ENCODE measurements around the gene SLC12A7.
"Not testable (repeated sequence)": the region's sequence is repeated elsewhere in the genome, so short reads cannot be mapped to it uniquely, and the experiment has no call there.

Gene SLC12A7

DNA sequence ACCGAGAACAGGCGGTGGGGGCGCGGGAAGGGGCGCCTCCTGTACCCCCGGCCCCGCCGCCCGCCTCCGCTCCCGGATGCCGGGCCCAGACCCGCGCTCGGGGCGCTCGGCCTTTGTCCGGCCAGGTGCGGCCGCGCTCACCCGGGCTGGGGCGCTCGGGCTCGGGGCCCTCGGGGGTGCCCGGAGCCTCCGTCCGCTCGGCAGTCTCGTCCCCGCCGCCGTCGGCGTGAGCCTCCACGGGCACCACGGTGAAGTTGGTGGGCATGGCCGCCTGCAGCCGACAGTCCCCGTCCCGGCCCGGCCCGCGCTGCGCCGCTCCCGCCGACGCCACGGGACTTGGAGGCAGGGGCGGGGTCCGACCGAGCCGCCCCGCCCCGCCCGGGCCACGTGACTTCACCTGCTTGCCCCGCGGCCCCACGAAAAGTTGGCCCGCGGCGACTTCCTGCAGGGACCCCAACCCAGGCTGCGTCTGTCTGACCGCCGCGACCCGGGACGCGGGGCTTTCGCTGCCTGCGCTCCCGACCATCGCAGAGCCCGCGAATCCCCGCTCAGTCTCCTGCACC, at the start of gene SLC12A7:
TSS of gene SLC12A7 (minus strand) at position 337 of the 563 bp plus-strand sequence. CDS start at position 265, 72 bp downstream.
- DNase-seq = peak; percentile 47

DNA sequence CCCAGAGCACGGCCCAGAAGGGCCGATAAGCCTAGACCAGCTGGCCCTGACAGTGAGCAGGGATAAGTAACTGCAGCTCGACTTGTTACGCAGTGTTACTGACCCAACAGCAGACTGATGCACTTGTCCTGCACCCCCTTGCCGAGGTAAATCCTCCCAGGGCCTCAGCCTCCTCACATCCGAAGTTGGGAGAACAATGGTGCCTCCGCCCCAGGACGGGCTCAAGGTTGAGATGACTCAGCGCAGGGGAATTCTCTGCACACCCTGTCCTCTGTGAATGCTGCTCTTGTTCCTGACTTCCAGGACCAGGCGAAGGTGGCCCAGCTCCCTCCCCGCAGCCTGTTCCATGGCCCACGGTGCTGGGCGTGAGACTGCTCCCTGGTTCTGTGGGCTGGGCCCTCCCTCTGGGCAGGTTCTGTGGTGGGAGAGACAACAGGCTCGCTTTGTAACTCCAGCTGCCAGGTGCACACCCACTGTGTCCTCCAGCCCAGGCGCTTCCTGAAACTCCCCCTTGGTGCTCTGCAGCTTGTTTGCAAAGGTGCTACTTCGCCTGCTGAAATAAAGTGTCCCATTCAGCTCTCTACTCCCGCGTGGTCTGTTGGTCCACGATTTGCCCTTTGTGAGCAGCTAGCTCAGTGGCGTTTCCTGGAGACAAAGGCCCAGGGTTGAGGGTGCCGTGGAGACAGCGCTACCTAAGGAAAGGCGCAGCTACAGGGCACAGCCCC, 49.4 kb upstream of the SLC12A7 start:
- no peak for DNase-seq

DNA sequence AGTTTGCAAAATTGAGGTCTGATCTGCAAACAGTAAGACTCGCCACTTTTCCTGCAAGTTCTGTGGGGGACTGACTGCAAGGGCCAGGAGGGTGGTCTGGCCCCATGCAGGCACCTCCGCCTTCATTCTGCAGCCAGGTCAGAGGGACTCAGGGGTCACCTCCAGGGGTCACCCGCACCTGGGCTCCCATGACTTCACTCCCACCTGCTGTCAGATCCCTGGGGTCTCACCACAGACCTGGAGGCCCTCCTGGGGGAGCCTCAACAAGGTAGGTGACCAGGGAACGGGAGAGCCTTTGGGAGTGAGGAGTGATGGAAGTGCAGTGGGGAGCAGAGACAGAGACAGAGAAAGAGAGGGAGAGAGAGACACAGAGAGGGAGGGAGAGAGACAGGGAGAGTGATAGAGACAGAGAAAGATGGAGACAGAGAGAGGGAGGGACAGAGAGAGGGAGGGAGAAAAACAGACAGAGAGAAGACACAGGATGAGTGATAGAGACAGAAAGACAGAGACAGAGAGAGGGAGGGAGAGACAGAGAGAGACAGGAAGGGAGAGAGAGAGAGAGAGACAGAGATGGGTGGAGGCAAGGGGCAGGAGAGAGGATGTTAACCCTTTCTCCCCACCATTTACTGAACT, 48.0 kb upstream of the SLC12A7 start:
- no peak for DNase-seq

DNA sequence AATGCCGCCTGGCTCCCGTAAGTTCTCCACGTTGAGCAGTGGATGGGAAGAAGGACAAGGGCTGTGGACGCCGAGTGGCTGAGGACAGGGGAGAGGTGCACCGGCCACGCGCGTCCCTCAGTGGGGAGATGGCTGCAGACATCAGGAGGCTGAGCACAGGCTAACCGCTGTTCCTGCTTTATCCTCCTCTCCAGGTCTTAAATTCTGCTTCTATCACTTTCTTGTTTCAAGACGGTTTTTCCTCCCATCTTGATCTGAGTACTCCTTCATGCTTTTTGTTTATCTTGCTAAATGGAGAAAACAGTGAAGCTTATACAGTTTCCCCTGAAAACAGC, 47.4 kb upstream of the SLC12A7 start:
- no peak for DNase-seq

DNA sequence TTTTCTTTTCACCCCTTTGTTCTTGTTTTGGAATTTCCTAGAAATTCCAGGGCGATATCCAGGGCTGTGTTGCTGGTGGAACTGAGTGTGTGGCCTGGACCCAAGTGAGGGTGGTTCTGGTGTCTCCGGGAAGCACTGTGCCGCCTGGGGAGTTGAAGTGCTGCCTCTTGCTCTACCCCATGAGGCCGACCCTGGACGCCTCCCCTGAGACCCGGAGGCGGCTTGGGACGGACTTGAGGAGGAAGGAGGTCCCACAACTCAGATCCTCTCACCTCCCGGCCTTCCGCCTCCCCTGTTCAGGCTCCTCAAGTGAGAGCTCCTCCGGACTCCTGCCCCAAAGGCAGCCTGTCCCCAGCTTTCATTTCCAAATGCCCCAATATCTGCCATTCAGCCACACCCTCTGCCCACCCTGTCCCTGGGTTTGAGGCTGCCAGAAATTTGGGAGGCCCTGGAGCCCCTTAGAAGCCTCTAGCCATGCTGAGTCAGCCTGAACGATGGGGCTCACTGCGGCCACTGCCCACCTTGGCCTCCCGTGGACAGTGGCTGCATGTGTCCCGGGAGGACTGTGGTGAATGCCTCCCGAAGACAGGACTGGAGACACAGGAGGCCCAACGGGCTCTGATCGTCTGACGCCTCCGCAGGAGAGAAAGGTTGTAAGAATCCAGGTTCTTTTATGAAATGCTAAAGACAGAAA, 46.9 kb upstream of the SLC12A7 start:
- DNase-seq = no peak

DNA sequence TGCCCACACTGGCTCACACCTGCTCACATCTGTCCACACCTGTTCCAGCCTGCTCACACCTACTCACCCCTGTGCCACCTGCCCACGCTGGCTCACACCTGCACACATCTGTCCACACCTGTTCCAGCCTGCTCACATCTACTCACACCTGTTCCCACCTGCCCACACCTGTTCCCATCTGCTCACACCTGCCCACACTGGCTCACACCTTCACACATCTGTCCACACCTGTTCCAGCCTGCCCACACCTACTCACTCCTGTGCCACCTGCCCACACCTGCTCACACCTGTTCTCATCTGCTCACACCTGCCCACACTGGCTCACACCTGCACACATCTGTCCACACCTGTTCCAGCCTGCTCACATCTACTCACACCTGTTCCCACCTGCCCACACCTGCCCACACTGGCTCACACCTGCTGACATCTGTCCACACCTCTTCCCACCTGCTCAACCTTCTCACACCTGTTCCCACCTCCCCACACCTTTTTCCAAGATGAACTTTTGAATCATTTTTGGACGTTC, 45.7 kb upstream of the SLC12A7 start:
- DNase-seq = not testable (repeated sequence)

DNA sequence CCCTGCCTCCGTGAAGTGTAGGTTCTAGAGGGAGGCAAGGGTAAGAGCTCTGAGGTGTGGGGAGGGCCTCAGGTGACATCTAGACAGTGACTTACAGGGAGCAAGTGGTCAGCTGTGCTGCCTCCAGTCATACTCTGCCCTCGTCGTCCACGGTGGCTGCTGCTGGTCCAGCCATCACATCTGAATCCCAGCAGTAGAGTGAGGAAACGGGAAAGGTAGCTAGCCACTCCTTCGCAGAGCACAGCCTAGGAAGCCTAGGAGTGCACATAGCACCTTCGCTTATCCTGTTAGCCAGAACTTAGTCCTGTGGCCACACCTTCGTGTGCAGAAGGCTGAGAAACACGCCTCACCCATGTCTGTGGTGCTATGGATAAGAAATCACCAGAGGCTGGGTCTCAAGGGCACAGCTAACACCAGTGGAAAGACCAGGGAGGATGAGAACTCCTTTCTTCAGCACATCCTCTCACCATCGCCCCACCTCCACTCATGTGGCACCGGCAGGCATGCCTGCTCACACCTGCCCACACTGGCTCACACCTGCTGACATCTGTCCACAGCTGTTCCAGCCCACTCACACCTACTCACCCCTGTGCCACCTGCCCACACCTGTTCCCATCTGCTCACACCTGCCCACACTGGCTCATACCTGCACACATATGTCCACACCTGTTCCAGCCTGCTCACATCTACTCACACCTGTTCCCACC, 45.0 kb upstream of the SLC12A7 start:
- DNase-seq = no peak

DNA sequence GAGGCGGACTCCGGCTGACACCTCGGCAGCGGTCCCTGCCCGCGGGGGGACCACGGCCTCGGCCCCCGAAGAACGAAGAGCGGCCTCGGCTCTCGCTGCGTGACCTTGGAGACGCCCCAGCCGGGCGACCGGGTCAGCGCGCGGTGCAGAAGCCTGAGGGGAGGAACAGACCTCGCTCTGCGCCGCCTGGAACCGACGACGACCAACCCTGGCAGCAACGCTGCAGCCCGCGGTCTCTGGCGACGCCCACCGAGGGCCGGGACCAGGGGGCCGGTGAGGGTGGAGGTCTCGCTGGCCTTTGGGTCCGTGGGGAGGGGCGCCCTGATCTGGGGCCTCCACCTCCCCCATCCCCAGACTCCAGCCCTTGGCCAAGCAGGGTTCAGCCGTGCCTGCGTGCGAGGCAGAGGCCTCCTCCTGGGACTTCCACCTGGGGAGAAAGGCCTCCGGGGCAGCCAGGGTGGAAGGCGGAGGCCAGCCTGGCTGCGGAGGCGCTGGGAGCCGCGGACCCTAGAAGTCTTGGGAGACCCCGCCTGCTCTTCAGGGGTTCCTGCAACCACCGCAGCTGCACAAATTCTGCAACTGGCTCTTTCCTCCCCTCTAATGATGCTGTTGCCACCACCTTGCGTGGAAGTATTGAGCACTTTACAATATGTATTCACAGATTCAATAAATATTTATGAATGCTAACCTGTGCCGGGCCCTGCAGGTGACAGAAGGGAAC, 44.3 kb upstream of the SLC12A7 start:
- DNase-seq = no peak

DNA sequence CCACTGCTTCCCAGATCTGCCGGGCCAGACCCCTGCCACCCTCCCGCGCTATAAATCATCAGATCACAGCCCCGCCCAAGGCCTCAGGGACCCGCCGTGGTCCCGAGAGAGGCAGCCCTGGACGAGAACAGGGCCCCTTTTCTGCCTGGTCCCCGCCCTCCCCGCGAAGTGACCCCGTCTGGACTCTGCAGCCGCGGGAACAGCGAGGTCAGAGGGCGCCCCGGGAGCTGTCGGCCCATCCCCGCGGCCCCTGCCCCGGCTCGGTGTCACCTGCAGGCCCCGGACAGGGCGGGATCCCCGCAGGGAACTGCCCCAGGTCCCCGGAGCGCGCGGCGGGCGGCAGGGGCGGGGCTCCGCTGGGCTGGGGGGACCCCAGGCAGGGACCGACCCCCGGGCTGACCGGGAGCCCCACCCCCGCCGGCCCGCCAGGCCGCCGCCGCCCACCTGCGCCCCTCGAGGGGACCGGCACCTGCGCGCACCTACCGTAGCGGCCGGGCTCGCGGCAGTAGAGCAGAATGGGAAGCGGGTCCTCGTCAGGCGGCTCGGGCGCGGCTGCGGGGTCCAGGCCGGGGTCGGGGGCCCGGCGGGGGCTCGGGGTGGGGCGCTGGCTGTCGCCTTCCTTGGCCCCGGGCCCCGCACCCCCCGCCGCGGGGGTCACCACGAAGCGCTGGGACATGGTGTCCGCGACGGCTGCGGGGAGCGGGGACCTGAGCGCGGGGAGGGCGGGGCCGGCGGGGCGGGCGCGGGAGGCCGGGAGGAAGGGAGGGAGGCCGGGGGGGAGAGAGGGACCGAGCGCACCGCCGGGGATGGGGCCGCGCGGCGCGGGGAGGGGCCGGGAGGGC, 43.5 kb upstream of the SLC12A7 start:
- DNase-seq = no peak

DNA sequence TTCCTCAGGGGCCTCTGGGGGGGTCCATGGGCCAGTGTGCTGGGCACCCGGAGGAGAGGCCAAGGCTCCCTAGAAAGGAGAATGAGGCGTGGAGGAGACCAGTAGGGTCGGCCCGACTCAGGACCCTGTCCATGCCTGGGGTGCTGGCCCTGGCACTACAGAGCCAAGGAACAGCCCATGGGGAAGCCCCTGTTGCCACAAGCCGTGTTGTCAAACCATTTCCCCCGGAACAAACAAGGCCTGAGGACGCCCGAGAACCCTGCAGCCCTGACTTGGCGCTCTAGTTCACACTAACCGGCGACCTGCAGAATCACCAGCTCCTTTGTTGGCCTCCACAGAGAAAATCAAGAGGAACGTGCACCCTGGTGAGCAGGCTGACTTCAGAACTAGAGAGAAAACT, 41.6 kb upstream of the SLC12A7 start:
- DNase-seq = no peak

DNA sequence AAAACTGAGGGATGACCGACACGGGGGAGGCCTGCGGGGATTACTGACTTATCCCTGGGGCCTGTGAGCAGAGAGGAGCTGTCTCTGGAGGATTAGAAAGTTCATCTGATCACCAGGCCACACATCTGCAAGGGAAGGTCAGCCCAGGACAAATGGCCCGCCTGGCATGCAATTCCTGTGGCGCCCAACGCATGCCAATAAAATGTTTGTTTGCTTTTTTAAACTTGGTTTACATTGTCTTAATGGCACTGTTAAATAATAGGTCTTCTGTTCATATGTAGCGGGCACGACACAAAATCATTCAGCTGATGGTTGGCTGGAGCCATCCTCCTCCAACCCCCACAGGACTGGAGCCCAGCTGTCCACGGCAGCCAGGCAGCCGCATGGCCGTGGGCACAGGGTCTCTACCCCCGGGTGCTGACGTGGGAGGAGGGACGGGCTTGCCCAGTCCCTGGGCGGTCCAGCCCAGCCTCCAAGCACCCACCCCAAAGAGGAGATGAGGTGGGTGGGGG, 41.0 kb upstream of the SLC12A7 start:
- no peak for DNase-seq

DNA sequence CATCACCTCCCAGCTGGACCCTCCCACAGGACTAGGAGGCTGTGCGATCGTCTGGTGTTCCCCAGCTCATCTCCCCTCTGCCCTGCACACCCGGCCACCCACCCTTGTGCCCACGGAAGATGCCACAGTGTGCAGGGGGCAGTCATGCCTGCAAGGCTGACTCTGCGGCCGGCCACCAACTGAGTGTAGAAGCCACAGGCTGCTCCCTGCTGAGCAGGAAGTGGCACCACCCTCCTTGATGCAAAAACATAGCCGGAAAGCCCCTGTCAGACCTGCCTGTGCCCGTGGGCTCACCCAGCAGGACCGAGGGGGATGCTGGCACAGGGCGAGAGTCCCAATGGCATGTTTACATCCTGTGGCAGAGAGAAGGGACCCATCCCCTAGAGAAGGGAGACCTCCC, 40.3 kb upstream of the SLC12A7 start:
- no peak for DNase-seq

DNA sequence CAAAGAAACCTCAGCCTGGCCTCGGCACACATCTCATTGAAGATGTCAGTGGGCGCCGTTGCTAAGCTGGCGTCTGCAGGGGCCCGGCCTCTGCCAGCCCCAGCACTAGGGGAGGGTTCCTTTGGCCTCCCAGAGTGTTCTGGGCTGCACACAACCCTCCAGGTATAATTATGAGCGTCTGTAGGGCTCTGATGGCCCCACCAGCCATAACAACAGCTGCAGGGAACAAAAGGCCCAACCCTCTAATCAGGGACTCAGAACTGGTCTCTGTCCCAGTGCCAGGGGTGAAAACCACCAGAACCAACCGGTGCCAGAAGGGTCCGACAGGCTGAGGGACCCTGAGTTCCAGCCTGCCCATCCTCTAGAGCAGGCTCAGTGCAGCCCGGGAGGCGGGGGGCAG, 39.5 kb upstream of the SLC12A7 start:
- no peak for DNase-seq

DNA sequence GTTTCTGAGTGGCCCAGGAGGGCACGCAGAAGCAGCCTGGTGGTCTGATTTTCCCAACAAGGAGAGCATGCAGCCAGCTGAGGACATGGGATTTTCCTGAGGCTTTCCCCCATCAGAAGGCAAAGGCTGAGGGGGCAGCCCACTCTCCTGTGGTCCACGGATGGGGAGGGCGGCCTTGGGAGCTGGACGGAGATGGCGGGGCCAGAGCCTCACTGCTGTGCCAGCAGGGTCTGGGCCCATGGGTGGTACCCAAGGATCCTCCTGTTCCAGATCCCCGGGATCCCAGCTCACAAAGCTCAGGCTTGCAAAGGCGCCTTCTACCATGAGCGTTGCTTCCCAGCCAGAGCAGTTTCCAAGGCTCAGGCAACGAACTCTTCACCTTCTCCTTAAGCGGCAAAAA, 39.0 kb upstream of the SLC12A7 start:
- no peak for DNase-seq

DNA sequence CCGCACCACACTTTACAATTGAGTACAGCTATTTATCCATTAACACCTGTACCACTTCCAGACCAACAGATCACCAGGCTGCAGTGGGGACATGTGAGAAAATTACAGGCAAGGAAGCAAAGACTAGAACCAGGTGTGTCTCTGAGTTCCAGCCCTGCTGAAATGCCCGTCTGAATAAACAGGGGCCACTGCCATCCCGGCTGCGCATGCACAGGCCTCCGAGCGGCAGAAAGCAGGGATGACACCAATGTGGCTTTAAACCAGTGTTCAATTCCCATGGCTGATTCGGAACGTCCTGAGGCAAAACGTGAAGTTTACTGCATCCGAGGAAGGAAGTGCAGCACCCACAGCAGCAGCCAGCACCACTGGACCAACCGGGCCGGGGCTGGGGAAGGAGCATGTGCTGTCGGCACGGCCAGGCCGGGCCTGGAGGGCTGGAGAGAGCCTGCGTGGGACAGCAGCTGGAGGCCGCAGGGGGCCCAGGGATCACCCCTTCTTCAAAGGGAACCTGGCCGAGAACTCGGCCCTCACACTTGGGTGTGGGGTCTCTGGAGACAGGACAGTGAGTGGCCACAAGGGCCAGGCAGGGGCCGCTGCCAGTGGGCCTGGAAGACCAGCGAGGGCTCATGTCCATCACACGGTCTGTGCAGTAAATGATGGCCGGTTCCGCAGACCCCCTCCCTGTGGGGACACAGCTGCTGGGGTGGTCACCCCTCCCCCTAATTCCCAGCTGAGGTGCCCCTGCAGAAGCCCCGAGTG, 33.0 kb upstream of the SLC12A7 start:
- no peak for DNase-seq

DNA sequence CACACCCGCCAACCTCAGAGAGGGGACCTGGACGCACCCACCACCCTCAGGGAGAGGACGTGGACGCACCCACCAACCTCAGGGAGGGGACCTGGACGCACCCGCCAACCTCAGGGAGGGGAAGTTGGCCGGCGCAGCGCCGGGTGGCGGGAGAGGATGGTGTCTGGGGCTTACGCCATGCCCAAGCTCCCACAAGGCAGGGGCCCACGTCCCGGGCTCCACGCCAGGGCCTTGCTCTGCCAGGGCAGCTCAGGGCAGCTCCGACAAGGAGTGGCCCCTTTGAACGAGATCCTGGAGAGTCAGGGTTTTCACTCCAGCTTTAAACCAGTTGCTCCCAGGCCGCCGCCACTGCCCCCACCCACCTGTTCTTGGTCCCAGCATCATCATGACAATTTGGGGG, 32.2 kb upstream of the SLC12A7 start:
- no peak for DNase-seq

DNA sequence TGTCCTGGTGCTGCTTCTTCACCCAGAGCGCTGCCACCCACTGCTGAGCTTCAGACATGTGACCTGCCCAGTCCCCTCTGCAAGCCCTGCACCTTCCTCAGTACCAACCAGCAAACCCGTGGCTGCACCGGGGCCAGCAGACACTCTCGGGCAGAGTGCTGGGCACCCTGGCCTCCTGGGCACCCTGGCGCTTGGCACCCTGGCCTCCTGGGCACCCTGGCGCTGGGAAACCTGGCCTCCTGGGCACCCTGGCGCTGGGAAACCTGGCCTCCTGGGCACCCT, 31.7 kb upstream of the SLC12A7 start:
- DNase-seq = no peak

DNA sequence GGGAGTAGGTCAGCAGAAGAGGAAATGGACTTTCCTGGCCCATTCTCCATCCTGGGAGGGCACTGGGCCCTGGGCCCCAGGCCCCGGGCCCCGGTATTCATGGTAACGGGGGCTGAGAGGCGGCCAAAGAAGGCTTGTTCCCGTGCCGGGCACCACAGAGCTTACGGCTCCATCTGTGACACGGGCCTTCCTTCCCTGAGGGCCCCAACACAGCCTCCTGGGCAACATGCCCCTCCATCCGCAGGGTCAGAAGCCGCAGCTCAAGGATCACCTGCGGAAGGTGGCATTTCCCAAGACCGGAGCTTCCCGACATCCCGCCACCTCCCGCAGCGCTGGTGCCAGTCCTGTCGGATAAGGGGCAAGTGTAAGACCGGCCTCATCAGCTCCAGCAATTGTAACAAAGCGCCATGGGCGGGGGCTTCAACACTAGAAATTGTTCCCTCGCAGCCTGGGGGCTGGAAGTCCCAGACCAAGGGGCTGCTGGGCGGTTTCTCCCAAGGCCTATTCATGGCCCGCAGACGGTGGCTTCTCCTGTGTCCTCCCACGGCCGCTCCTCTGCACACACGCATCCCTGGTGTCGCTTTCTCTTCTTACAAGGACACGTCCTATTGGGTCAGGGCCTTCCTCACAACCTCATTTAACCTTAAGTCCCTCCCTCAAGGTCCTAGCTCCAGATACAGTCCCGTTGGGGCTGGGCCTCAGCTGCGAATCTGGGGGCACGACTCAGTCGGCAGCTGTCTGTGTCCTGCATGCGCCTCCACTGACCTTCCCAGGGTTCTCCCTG, 31.2 kb upstream of the SLC12A7 start:
- DNase-seq = no peak

DNA sequence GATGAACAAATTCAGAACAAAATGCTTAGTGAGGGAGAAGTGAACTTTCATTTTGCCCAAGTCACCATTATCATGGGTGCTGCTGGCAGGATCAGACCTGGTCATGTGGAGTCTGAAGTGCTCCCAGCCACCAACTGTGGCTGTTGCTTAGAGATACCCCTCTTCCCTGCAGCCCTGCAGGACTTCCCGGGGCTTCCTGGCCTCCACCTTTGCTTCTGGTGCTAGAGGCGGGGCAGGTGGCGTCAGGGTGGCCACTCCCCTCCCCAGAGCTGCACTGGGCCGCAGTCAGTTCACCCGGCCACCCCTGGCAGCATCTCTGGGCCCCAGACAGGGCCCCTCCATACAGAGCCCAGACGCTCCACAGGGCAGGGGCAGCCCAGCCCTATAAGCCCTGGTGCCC, 30.0 kb upstream of the SLC12A7 start:
- DNase-seq = no peak

DNA sequence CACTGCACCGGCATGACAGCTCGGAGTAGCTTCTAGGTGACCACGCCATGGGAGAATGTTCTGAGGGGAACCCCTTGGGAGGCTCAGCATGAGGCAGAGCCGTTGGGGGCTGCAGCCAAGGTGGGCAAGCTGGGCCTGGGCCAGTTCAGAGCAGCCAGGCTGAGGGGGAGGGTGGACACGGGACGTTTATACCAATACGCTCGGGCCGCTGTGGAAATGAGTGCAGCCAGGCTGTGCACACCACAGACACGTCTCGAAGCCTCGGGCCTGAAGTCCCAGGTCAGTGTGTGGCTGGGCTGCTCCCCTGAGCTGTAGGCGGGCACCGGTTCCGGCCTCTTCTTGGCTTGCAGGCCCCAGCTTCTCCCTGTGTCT, 28.9 kb upstream of the SLC12A7 start:
- DNase-seq = no peak

Measured in activated CD4-positive, alpha-beta T cell treated with anti-CD3 and anti-CD28 coated beads, Interleukin-2, amount 50 U/mL, for 4 hours (primary cell).